Mesenchymal stem cell (in vitro differentiated cells and primary cell): ENCODE results near the gene DDR1.
"Not testable (repeated sequence)": the region's sequence is repeated elsewhere in the genome, so short reads cannot be mapped to it uniquely, and the experiment has no call there.

Experiments used
- DNase-seq: peaks from one replicate; pipeline ENCODE4 v3.0.0-alpha.2; 2013
- H2AFZ ChIP-seq: one replicate; pipeline ENCODE4 v1.6.1; 2013; ENCODE audit warnings: low read depth, mild to moderate bottlenecking, control low read depth, inconsistent platforms, low read length, moderate library complexity
- H2AK5ac ChIP-seq: 2 replicates; pipeline ENCODE4 v1.6.1; 2013; ENCODE audit warnings: low read length, moderate library complexity, mild to moderate bottlenecking, inconsistent platforms; ENCODE audit not compliant: severe bottlenecking
- H2BK120ac ChIP-seq: one replicate; pipeline ENCODE4 v1.6.1; 2013; ENCODE audit warnings: low read depth, mild to moderate bottlenecking, inconsistent platforms, low read length, moderate library complexity
- H2BK12ac ChIP-seq, 2 experiments: one replicate each; pipeline ENCODE4 v1.6.1; 2013; ENCODE audit warnings: inconsistent platforms in 2 of 2, low read length in 2 of 2, mild to moderate bottlenecking in 2 of 2, moderate library complexity in 2 of 2, control low read depth in 1 of 2
- H2BK15ac ChIP-seq: one replicate; pipeline ENCODE4 v1.6.1; 2013; ENCODE audit warnings: mild to moderate bottlenecking, low read depth, inconsistent platforms; ENCODE audit not compliant: poor library complexity, severe bottlenecking
- H2BK5ac ChIP-seq: 2 replicates; pipeline ENCODE4 v1.6.1; 2013; ENCODE audit warnings: low read depth, mild to moderate bottlenecking, low read length, control low read depth, inconsistent platforms; ENCODE audit not compliant: poor library complexity, severe bottlenecking
- H3K14ac ChIP-seq, 2 experiments: one replicate each; pipeline ENCODE4 v1.6.1; 2013; ENCODE audit warnings: inconsistent platforms in 2 of 2, low read length in 2 of 2, control low read depth in 1 of 2, mild to moderate bottlenecking in 1 of 2, moderate library complexity in 1 of 2
- H3K18ac ChIP-seq, 2 experiments: one replicate each; pipeline ENCODE4 v1.6.1; 2013; ENCODE audit warnings: inconsistent platforms in 2 of 2, low read length in 2 of 2, control low read depth in 1 of 2, low read depth in 1 of 2, mild to moderate bottlenecking in 1 of 2
- H3K23ac ChIP-seq, 2 experiments: one replicate each; pipeline ENCODE4 v1.6.1; 2013; ENCODE audit warnings: inconsistent platforms in 2 of 2, low read length in 2 of 2, mild to moderate bottlenecking in 2 of 2, moderate library complexity in 2 of 2, control low read depth in 1 of 2
- H3K27ac ChIP-seq: 2 replicates; pipeline ENCODE4 v1.5.1; 2013; ENCODE audit warnings: mild to moderate bottlenecking, moderate library complexity, low read length, control low read depth, inconsistent platforms; ENCODE audit not compliant: poor library complexity, severe bottlenecking
- H3K27me3 ChIP-seq, 2 experiments: 2 replicates each; pipeline versions ENCODE4 v1.6.1 to v1.7.0; 2013; ENCODE audit warnings: low read length in 2 of 2, mild to moderate bottlenecking in 2 of 2, moderate library complexity in 2 of 2, control low read depth in 1 of 2, inconsistent platforms in 1 of 2; ENCODE audit not compliant: control insufficient read depth in 1 of 2, insufficient read depth in 1 of 2
- H3K36me3 ChIP-seq, 2 experiments: 2 replicates each; pipeline versions ENCODE4 v1.6.1 to v1.7.0; 2013; ENCODE audit warnings: low read length in 2 of 2, control low read depth in 1 of 2, inconsistent platforms in 1 of 2, low read depth in 1 of 2, mild to moderate bottlenecking in 1 of 2; ENCODE audit not compliant: insufficient read depth in 2 of 2, control insufficient read depth in 1 of 2
- H3K4ac ChIP-seq, 2 experiments: one replicate each; pipeline ENCODE4 v1.6.1; 2013; ENCODE audit warnings: inconsistent platforms in 2 of 2, low read length in 2 of 2, mild to moderate bottlenecking in 2 of 2, moderate library complexity in 2 of 2, control low read depth in 1 of 2, low read depth in 1 of 2
- H3K4me1 ChIP-seq: 2 replicates; pipeline ENCODE4 v1.6.1; 2013; ENCODE audit warnings: low read depth, low read length, control low read depth; ENCODE audit not compliant: control insufficient read depth, insufficient read depth
- H3K4me2 ChIP-seq: 2 replicates; pipeline ENCODE4 v1.6.1; 2013; ENCODE audit warnings: low read length, mild to moderate bottlenecking, inconsistent platforms; ENCODE audit not compliant: poor library complexity, severe bottlenecking
- H3K4me3 ChIP-seq, 2 experiments: 2 replicates each; pipeline versions ENCODE4 v1.5.1 to v1.7.0; 2013; ENCODE audit warnings: low read length in 2 of 2, mild to moderate bottlenecking in 2 of 2, control low read depth in 1 of 2, low read depth in 1 of 2; ENCODE audit not compliant: insufficient read depth in 1 of 2
- H3K79me1 ChIP-seq: replicated peaks from 2 replicates; pipeline ENCODE4 v1.6.1; 2013; ENCODE audit warnings: mild to moderate bottlenecking, control low read depth, low read length, inconsistent platforms; ENCODE audit not compliant: poor library complexity, severe bottlenecking
- H3K9ac ChIP-seq: 2 replicates; pipeline ENCODE4 v1.7.0; 2013; ENCODE audit warnings: mild to moderate bottlenecking, low read length, moderate library complexity
- H3K9me3 ChIP-seq: 2 replicates; pipeline ENCODE4 v1.7.0; 2013; ENCODE audit warnings: mild to moderate bottlenecking, low read length; ENCODE audit not compliant: control insufficient read depth
- H4K8ac ChIP-seq: one replicate; pipeline ENCODE4 v1.6.1; 2013; ENCODE audit warnings: inconsistent platforms, mild to moderate bottlenecking, low read length, moderate library complexity
- H4K91ac ChIP-seq: one replicate; pipeline ENCODE4 v1.6.1; 2013; ENCODE audit warnings: mild to moderate bottlenecking, low read length, inconsistent platforms
- WGBS: methylation state at CpG from one replicate; pipeline ENCODE4 v1.1.7; 2013; ENCODE audit warnings: mixed read lengths; 5-methylcytosine and 5-hydroxymethylcytosine counted together

DDR1 gene

DNA sequence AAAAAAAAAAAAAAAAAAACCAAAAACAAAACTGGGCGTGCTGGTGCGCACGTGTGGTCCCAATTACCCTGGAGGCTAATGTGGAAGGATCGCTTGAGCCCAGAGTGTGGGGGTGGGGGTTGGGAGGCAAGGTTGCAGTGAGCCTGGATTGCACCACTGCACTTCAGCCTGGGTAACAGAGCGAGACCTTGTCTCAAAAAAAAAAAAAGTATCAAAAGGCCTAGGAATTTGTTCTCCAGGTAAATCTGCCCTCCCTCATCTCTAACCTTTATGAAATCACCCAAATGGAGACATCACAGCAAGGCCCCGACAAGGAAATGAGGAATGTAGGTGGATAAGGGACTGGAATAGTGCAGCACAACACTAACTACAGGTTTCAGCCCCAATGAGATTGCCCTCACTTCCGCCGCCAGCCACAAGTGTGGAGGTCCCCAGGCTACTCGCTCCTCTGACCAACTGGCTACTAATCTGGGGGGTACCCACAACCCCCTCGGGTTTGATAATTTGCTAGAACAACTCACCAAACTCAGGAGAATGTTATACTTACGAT is 36.8 kb upstream of the DDR1 start:
- DNase-seq = no peak
- H2AK5ac ChIP-seq = no peak overlapping the region
- WGBS = 63% methylated on average over 10 of the region's 11 CpGs
- H2BK120ac ChIP-seq = no peak overlapping the region
- no peak overlapping the region for H3K27ac ChIP-seq
- H3K79me1 ChIP-seq = no peaks in the 10 kb centered on the region
- H2BK12ac ChIP-seq = no peak overlapping the region
- H4K8ac ChIP-seq = no peak overlapping the region
- no peak overlapping the region for H3K4me3 ChIP-seq
- no peak overlapping the region for H4K91ac ChIP-seq
- peaks cover 7% of the 10 kb centered on the region for H3K9me3 ChIP-seq
- H3K18ac ChIP-seq = no peak overlapping the region
- H3K27me3 ChIP-seq = peaks cover 0 to 19% of the 10 kb centered on the region in 2 experiments
- no peak overlapping the region for H2BK15ac ChIP-seq
- H3K4me1 ChIP-seq = peaks cover 11% of the 10 kb centered on the region
- no peak overlapping the region for H2BK5ac ChIP-seq
- no peak overlapping the region for H3K23ac ChIP-seq
- no peak overlapping the region for H3K4me2 ChIP-seq
- H3K36me3 ChIP-seq = no peaks in the 10 kb centered on the region
- H3K4ac ChIP-seq = no peak overlapping the region
- H2AFZ ChIP-seq = no peak overlapping the region
- no peak overlapping the region for H3K14ac ChIP-seq
- no peak overlapping the region for H3K9ac ChIP-seq

DNA sequence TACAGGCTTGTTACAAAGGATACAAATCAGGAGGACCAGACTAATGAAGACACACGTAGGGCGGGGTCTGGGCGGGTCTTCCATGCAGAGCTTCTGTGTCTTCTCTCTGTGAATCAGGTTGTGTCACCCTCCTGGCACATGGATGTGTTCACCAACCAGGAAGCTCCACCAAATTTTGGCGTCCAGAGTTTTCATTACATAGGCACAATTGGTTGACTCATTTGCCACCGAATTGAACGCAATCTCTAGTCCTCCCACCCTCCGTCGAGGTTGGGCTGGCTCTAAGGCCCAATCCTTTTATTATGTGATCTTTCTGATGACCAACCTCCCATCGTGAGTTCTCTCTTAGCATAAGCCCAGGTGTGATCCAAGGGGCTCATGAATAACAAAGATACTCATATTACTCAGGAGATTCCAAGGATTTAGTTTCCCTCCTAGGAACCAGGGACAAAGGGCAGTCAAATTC is 36.3 kb upstream of the DDR1 start:
- H2BK5ac ChIP-seq = no peak overlapping the region
- no peak overlapping the region for H4K91ac ChIP-seq
- H3K9me3 ChIP-seq = peaks cover 7% of the 10 kb centered on the region
- WGBS = 51% methylated on average over 9 of the region's 9 CpGs
- no peak overlapping the region for H3K9ac ChIP-seq
- H3K4me1 ChIP-seq = peaks cover 11% of the 10 kb centered on the region
- no peak overlapping the region for H2BK120ac ChIP-seq
- no peak overlapping the region for H3K23ac ChIP-seq
- H3K4me2 ChIP-seq = no peak overlapping the region
- H3K14ac ChIP-seq = no peak overlapping the region
- H3K18ac ChIP-seq = no peak overlapping the region
- H4K8ac ChIP-seq = no peak overlapping the region
- no peaks in the 10 kb centered on the region for H3K36me3 ChIP-seq
- H2AK5ac ChIP-seq = peak overlapping the region; percentile 34
- DNase-seq = no peak
- no peak overlapping the region for H3K4ac ChIP-seq
- H2AFZ ChIP-seq = no peak overlapping the region
- H3K4me3 ChIP-seq = no peak overlapping the region
- H2BK15ac ChIP-seq = no peak overlapping the region
- peaks cover 0 to 19% of the 10 kb centered on the region in 2 experiments for H3K27me3 ChIP-seq
- H2BK12ac ChIP-seq = no peak overlapping the region
- H3K27ac ChIP-seq = no peak overlapping the region
- H3K79me1 ChIP-seq = no peaks in the 10 kb centered on the region

DNA sequence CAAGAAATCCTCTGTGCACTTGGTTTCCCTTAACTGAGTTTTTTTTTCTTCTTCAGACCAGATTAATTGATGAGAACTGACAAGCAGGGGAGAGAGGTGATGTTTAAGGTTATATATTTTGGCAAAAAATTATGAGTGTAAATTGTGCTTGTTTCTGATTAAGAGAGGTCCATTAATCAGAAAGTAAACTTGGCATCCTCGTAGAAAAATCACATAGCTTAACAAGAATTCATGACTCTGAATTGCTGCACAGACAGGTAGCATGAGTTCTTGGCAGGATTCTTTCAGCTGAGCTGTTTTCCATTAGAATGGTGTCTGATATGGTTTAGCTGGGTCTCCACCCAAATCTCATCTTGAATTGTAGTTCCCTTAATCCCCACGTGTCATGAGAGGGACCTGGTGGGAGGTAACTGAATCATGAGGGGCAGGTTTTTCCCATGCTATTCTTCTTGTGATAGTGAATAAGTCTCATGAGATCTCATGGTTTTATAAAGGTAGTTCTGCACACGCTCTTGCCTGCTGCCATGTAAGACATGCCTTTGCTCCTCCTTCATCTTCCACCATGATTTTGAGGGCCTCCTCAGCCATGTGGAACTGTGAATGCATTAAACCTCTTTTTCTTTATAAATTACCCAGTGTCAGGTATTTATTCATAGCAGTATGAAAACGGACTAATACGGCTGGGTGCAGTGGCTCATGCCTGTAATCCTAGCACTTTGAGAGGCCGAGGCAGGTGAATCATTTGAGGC is 34.2 kb upstream of the DDR1 start:
- Histone ChIP-seq H4K91ac (no peak overlapping the region), H3K27me3 (peaks cover 0 to 3% of the 10 kb centered on the region in 2 experiments), H2AFZ (no peak overlapping the region), H3K9ac (no peak overlapping the region), H3K27ac (no peak overlapping the region), H2BK15ac (no peak overlapping the region), H4K8ac (no peak overlapping the region), H3K23ac (no peak overlapping the region), H3K4me1 (no peaks in the 10 kb centered on the region), H2BK12ac (no peak overlapping the region), H3K9me3 (peaks cover 7% of the 10 kb centered on the region), H2BK120ac (no peak overlapping the region), H2AK5ac (no peak overlapping the region), H3K79me1 (no peaks in the 10 kb centered on the region), H3K4ac (no peak overlapping the region), H2BK5ac (no peak overlapping the region), H3K4me3 (no peak overlapping the region), H3K14ac (no peak overlapping the region), H3K4me2 (no peak overlapping the region), H3K18ac (no peak overlapping the region), H3K36me3 (no peaks in the 10 kb centered on the region)
- no peak for DNase-seq
- 90% methylated on average over 5 of the region's 6 CpGs for WGBS

DNA sequence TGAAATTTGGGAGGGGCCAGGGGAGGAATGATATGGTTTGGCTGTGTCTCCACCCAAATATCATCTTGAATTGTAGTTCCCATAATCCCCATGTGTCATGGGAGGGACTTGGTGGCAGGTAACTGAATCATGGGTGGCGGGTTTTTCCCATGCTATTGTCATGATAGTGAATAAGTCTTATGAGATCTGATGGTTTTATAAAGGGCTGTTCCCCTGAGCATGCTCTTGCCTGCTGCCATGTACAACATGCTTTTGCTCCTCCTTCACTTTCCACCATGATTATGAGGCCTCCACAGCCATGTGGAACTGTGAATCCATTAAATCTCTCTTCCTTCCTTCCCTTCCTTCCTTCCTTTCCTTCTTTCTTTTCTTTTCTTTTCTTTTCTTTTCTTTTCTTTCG is 31.9 kb upstream of the DDR1 start:
- H3K4me3 ChIP-seq, H3K18ac ChIP-seq, H3K79me1 ChIP-seq, H3K4me2 ChIP-seq, H4K8ac ChIP-seq, H3K14ac ChIP-seq, H2BK120ac ChIP-seq, H3K4ac ChIP-seq, H2AK5ac ChIP-seq, H2AFZ ChIP-seq, H2BK5ac ChIP-seq, H3K9me3 ChIP-seq, H4K91ac ChIP-seq, H3K27ac ChIP-seq, H3K9ac ChIP-seq, H2BK12ac ChIP-seq, H2BK15ac ChIP-seq, DNase-seq, H3K36me3 ChIP-seq, H3K23ac ChIP-seq, H3K4me1 ChIP-seq: not testable (repeated sequence)
- H3K27me3 ChIP-seq = peaks cover 3 to 22% of the 10 kb centered on the region in 2 experiments
- WGBS = 93% methylated on average over 1 of the region's 2 CpGs
